Transverse colon (tissue), 4 donors: Measurements from ENCODE around the gene PDZD7. TPM values are rescaled to one million over a fixed set of nuclear protein-coding genes. Genes with fewer than 3 reads are reported as not detected.

Source experiments
- DNase-seq: peaks from one replicate; pipeline ENCODE4 v3.0.0-alpha.2; 2019
- H3K27ac ChIP-seq, 4 donors: fragments of 200-600 bp; sonication (generic); 2 replicates each; pipeline ENCODE4 v1.5.1; 2016 to 2018; ENCODE audit warnings: inconsistent platforms in 4 of 4
- H3K27me3 ChIP-seq: fragments of 200-600 bp; sonication (generic); 2 replicates; pipeline ENCODE4 v1.5.1; 2017; ENCODE audit warnings: inconsistent platforms
- H3K36me3 ChIP-seq, 4 donors: fragments of 200-600 bp; sonication (generic); 2 replicates each; pipeline ENCODE4 v1.5.1; 2017 to 2019; ENCODE audit warnings: inconsistent platforms in 4 of 4
- H3K4me1 ChIP-seq, 4 donors: fragments of 200-600 bp; sonication (generic); 2 replicates each; pipeline ENCODE4 v1.5.1; 2017 to 2020; ENCODE audit warnings: inconsistent platforms in 4 of 4
- H3K4me3 ChIP-seq, 4 donors: fragments of 200-600 bp; sonication (generic); 1 replicate in 1 of 4; 2 replicates in 3 of 4; pipeline versions ENCODE4 v1.5.1 to v1.6.1; 2017 to 2019; ENCODE audit warnings: inconsistent platforms in 4 of 4
- H3K9me3 ChIP-seq, 2 donors: fragments of 200-600 bp; sonication (generic); 2 replicates each; pipeline ENCODE4 v1.5.1; 2017 to 2019; ENCODE audit warnings: inconsistent platforms in 2 of 2
- EP300 ChIP-seq: sonication (generic); formaldehyde crosslinking; IDR thresholded peaks from one replicate; pipeline ENCODE4 v1.6.1; 2017; ENCODE audit warnings: antibody characterized with exemption, low read depth
- POLR2A ChIP-seq: fragments of 450-650 bp; IDR thresholded peaks from one replicate; pipeline ENCODE4 v1.6.1; 2016; ENCODE audit warnings: antibody characterized with exemption, mild to moderate bottlenecking, moderate library complexity
- POLR2AphosphoS5 ChIP-seq, 3 donors: sonication (generic); formaldehyde crosslinking; IDR thresholded peaks; one replicate each; pipeline ENCODE4 v1.6.1; 2016; ENCODE audit warnings: antibody characterized with exemption in 3 of 3
- whole genome bisulfite sequencing, 2 donors: methylation state at CpG; one replicate each; pipeline ENCODE4 v1.1.5; 2018; ENCODE audit warnings: low coverage in 1 of 2; 5-methylcytosine and 5-hydroxymethylcytosine counted together
- in situ Hi-C, 4 donors: fragments of 200-750 bp; cut with MboI; loops; one replicate each; pipeline versions ENCODE4 v1.15.0 to v1.15.1; 2017; ENCODE audit warnings: low sequenced_read_pairs in 3 of 4, low pct_ligation_motif_present in 1 of 4, low pct_unique_long_range_greater_than_20kb in 1 of 4
- intact Hi-C: fragments of 100-400 bp; cut with DNase I; formaldehyde crosslinking; loops from one replicate; pipeline ENCODE4 v1.15.1; 2023; ENCODE audit warnings: low total_unique reads
- total RNA-seq, 4 donors: library from RNA; depleted of rRNA; stranded (reverse); fragments of >200 nt; gene quantifications; one replicate each; pipeline ENCODE4 v1.1.0, GENCODE V29; 2016
- TF ChIP-seq, protein P1 (sequence below), 5 experiments: fragments of 200-600 bp in 3 of 5; fragments of 450-650 bp in 2 of 5; sonication (generic) in 3 of 5; IDR thresholded peaks; 1 replicate in 2 of 5; 2 replicates in 3 of 5; pipeline ENCODE4 v1.5.1; 2016 to 2017; ENCODE audit warnings: antibody characterized with exemption in 5 of 5, inconsistent platforms in 3 of 5, mild to moderate bottlenecking in 2 of 5, moderate library complexity in 1 of 5

PDZD7 gene
- total RNA-seq, 4 donors from 2014 or later, result 0.27 to 2.0 (median 0.64) TPM; not detected in 1

DNA sequence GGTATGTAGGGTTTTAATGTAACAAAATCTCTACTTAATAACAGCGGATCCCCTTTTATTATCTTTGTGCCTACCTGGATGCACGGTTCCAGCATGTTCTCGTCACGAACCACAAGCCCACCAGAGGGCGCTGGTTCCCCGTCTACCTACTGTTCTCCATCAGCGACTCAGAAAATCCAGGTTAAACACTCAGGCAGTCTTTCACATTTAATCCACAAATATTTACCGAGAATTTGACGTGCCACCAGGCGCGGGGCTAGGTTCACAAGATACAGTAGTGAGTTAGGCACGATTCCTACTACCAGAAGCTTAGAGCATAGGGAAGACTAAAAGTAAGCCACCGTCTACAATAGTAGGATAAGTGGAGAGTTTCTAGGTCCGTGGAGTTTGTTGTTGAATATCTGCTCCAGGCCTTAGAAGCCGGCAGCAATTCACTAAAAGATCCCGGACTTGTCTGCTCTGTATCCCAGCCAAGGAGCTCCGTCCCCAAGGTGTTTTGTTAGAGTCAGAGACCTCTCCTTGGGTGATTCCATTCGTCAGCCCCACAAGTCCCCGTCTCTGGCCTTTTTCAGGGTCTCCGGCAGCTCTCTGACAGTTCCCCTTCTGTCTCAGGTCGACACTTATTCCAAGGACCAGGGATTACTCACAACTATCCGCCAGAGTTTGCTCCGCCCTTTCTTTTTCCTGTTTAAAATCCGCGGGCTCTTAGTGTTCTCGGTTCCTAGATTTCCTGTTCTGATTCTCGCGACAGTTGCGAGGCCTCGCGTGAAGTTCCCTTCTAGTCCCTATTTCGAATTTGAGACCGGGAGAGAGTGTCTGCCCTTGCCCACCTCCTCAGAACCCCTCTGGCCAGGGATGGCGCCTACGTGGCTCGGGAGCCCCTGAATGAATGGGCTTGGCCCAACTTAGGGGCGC, 29.4 kb upstream of the PDZD7 start:
- TF ChIP-seq, protein P1, sequence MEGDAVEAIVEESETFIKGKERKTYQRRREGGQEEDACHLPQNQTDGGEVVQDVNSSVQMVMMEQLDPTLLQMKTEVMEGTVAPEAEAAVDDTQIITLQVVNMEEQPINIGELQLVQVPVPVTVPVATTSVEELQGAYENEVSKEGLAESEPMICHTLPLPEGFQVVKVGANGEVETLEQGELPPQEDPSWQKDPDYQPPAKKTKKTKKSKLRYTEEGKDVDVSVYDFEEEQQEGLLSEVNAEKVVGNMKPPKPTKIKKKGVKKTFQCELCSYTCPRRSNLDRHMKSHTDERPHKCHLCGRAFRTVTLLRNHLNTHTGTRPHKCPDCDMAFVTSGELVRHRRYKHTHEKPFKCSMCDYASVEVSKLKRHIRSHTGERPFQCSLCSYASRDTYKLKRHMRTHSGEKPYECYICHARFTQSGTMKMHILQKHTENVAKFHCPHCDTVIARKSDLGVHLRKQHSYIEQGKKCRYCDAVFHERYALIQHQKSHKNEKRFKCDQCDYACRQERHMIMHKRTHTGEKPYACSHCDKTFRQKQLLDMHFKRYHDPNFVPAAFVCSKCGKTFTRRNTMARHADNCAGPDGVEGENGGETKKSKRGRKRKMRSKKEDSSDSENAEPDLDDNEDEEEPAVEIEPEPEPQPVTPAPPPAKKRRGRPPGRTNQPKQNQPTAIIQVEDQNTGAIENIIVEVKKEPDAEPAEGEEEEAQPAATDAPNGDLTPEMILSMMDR (IDR thresholded peaks at IDR 0.05), result peak; percentile 88 to 90 (median 89)
- no peak for TF ChIP-seq POLR2AphosphoS5 (IDR thresholded peaks at IDR 0.05)
- in situ Hi-C loops, result no loop called here
- Histone ChIP-seq H3K4me3 (peak overlapping the region; percentile 63 to 78 (median 74)), H3K36me3 (no peaks in the 10 kb centered on the region), H3K4me1 (peaks cover 8 to 47% (median 35%) of the 10 kb centered on the region in 4 donors), H3K27ac (peak overlapping the region; percentile 94 to 97 (median 96)), H3K9me3 (no peaks in the 10 kb centered on the region), H3K27me3 (peaks cover 5% of the 10 kb centered on the region)
- intact Hi-C loops, result no loop called here
- DNase-seq, result peak; percentile 94
- 0 to 4% methylated on average over 5 to 37 of the region's 37 CpGs for WGBS, 2 donors

- 89 to 95% methylated on average over 4 of the region's 4 CpGs for WGBS, 2 donors
- H3K4me3 ChIP-seq, result no peak overlapping the region
- H3K4me1 ChIP-seq, result peaks cover 3 to 16% (median 12%) of the 10 kb centered on the region in 4 donors
- H3K27me3 ChIP-seq, result no peaks in the 10 kb centered on the region
- intact Hi-C loops (no loop called here), in situ Hi-C loops (no loop called here)
- H3K27ac ChIP-seq, result no peak overlapping the region
- TF ChIP-seq POLR2AphosphoS5 (IDR thresholded peaks at IDR 0.05) (no peak), EP300 (no peak), POLR2A (no peak)
- TF ChIP-seq, protein P1 (IDR thresholded peaks at IDR 0.05), result no peak
- H3K9me3 ChIP-seq, result no peaks in the 10 kb centered on the region
- DNase-seq, result no peak
- H3K36me3 ChIP-seq, result no peaks in the 10 kb centered on the region
Measured at GRCh38 chr10:101056365-101057151, 25.6 kb upstream of the PDZD7 start.

GRCh38 chr10:101055411-101055810, 24.5 kb upstream of the PDZD7 start:
- Histone ChIP-seq H3K9me3 (no peaks in the 10 kb centered on the region), H3K27me3 (peaks cover 11% of the 10 kb centered on the region), H3K4me3 (no peak overlapping the region), H3K27ac (no peak overlapping the region), H3K4me1 (peaks cover 0 to 12% (median 9%) of the 10 kb centered on the region in 4 donors), H3K36me3 (no peaks in the 10 kb centered on the region)
- no peak for TF ChIP-seq EP300
- TF ChIP-seq, protein P1 (IDR thresholded peaks at IDR 0.05), result no peak
- TF ChIP-seq POLR2AphosphoS5 (IDR thresholded peaks at IDR 0.05), result no peak
- no peak for TF ChIP-seq POLR2A
- intact Hi-C loops, result no loop called here
- 63 to 90% methylated on average over 1 to 4 of the region's 4 CpGs for WGBS, 2 donors
- DNase-seq, result no peak
- in situ Hi-C loops, result no loop called here

- Histone ChIP-seq H3K4me3 (no peak overlapping the region), H3K27ac (no peak overlapping the region), H3K9me3 (no peaks in the 10 kb centered on the region), H3K27me3 (peaks cover 17% of the 10 kb centered on the region), H3K36me3 (no peaks in the 10 kb centered on the region), H3K4me1 (peaks cover 0 to 12% (median 9%) of the 10 kb centered on the region in 4 donors)
- intact Hi-C loops, result no loop called here
- in situ Hi-C loops, result no loop called here
- TF ChIP-seq POLR2AphosphoS5 (IDR thresholded peaks at IDR 0.05), result no peak
- TF ChIP-seq, protein P1 (IDR thresholded peaks at IDR 0.05), result no peak
- DNase-seq, result no peak
- WGBS, 2 donors, result 92 to 100% methylated on average over 2 to 5 of the region's 5 CpGs
Measured at GRCh38 chr10:101054876-101055275, 23.9 kb upstream of the PDZD7 start.
